Gastroesophageal sphincter (tissue), 3 donors: ENCODE data around the gene MACROD2.

Experiments
- POLR2A ChIP-seq, 2 donors: fragments of 450-650 bp; IDR thresholded peaks; one replicate each; pipeline ENCODE4 v1.6.1; 2017; ENCODE audit warnings: antibody characterized with exemption in 2 of 2, mild to moderate bottlenecking in 2 of 2, moderate library complexity in 1 of 2
- POLR2AphosphoS5 ChIP-seq: sonication (generic); formaldehyde crosslinking; IDR thresholded peaks from one replicate; pipeline ENCODE4 v1.6.1; 2017; ENCODE audit warnings: antibody characterized with exemption
- TF ChIP-seq, protein P1 (sequence below), 4 experiments: fragments of 200-600 bp in 2 of 4; fragments of 450-650 bp in 2 of 4; sonication (generic) in 1 of 4; IDR thresholded peaks; one replicate each; pipeline ENCODE4 v1.5.1; 2017 to 2019; ENCODE audit warnings: antibody characterized with exemption in 4 of 4, mild to moderate bottlenecking in 2 of 4, moderate library complexity in 2 of 4

DNA sequence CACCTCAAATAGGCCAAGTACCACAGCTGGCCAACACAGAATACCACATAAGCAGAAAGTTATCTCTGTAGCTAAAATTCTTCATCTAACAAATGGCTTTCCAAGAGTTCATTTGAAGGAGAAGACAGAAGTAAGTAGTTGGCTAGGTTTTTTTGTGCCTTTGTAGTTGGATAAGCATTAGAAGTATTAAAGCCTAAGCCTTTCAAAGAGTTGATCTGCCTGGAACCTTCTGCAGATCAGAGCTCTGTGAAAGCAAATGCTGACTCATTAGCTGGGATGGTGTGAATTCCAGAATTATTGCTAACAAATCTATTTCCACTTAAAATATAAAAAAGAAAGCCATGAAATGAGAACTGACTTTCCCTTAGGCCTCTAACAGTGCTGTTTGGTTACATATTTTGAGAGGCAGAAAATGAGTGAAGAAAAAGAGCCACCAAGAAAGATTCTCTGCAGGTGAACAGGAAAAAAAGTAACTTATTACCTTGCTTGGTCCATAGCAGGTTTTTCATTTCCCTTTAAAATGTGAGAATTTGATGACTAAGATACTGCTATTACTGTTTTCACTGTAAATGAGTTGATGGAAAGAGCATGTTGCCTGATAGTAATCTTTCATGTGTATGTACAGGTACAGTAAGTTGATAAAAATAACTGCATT, 1105.3 kb downstream of the MACROD2 start:
- TF ChIP-seq, protein P1, sequence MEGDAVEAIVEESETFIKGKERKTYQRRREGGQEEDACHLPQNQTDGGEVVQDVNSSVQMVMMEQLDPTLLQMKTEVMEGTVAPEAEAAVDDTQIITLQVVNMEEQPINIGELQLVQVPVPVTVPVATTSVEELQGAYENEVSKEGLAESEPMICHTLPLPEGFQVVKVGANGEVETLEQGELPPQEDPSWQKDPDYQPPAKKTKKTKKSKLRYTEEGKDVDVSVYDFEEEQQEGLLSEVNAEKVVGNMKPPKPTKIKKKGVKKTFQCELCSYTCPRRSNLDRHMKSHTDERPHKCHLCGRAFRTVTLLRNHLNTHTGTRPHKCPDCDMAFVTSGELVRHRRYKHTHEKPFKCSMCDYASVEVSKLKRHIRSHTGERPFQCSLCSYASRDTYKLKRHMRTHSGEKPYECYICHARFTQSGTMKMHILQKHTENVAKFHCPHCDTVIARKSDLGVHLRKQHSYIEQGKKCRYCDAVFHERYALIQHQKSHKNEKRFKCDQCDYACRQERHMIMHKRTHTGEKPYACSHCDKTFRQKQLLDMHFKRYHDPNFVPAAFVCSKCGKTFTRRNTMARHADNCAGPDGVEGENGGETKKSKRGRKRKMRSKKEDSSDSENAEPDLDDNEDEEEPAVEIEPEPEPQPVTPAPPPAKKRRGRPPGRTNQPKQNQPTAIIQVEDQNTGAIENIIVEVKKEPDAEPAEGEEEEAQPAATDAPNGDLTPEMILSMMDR (IDR thresholded peaks at IDR 0.05): no peak
- TF ChIP-seq POLR2AphosphoS5 (no peak), POLR2A (IDR thresholded peaks at IDR 0.05) (no peak)
